ENCODE data around the gene GUCA2B. TPM values are rescaled to one million over a fixed set of nuclear protein-coding genes. Genes with fewer than 3 reads are reported as not detected.

The GUCA2B gene
- total RNA-seq, 1 donor from 2014 or later: not detected

DNA sequence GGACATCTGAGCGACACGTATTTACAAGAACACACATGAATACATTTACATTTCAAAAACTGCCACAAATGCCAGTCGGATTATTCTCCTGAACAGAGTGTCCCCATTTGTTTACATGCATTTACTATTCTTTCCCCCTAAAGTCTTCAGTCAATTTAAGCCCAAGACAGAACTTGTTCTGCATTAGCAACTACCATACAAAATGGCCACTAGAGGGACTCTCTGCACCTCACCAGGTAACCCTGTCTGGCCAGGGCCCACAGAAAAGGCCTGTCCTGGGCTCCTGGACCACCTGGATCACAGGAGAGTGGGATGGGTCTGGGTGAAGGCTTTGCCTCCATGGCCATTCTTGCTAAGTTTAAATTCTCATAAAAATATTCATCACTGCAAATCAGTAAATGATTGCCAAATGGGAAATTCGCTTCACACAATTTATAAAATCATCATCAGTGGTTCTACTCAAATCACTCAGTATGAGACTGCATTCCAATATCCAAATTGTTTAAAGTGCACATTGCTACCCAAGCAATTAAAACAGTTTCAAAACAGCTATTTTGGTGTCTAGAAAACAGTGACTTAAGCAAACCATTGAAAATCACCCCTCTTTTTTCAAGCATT, 23.8 kb downstream of the GUCA2B start:
- no peaks in the 10 kb centered on the region for H3K9me3 Mint-ChIP-seq (ENCODE audit: unreplicated experiment)
- DNase-seq (ENCODE audit: low read depth) (peak; percentile 35), FAIRE-seq (no peak)
- Histone ChIP-seq H3K4me3 (ENCODE audit: insufficient read depth, low read depth, low read length) (no peak overlapping the region), H2AFZ (ENCODE audit: low read depth, low read length) (no peak overlapping the region), H3K79me2 (ENCODE audit: insufficient read depth, low read length) (no peaks in the 10 kb centered on the region), H3K9ac (ENCODE audit: low read length) (no peak overlapping the region), H3K9me3 (ENCODE audit: insufficient read depth, low read depth, low read length) (no peaks in the 10 kb centered on the region), H3K4me2 (ENCODE audit: low read length) (peak overlapping the region; percentile 8), H3K36me3 (ENCODE audit: insufficient read depth, low read length) (peaks cover 3% of the 10 kb centered on the region), H4K20me1 (ENCODE audit: insufficient read depth, low read length) (peaks cover 28% of the 10 kb centered on the region), H3K27me3 (ENCODE audit: insufficient read depth, low read length) (no peaks in the 10 kb centered on the region), H3K27ac (ENCODE audit: low read depth, low read length) (no peak overlapping the region), H3K4me1 (ENCODE audit: insufficient read depth, low read length) (peaks cover 22% of the 10 kb centered on the region)
- H3K36me3 Mint-ChIP-seq (ENCODE audit: low read depth, unreplicated experiment): peaks cover 8% of the 10 kb centered on the region
- H3K27ac Mint-ChIP-seq (ENCODE audit: unreplicated experiment): no peak overlapping the region
- no peak overlapping the region for H3K4me3 Mint-ChIP-seq (ENCODE audit: unreplicated experiment)
- no peaks in the 10 kb centered on the region for H3K27me3 Mint-ChIP-seq (ENCODE audit: low read depth, unreplicated experiment)
- TF ChIP-seq, protein P1, sequence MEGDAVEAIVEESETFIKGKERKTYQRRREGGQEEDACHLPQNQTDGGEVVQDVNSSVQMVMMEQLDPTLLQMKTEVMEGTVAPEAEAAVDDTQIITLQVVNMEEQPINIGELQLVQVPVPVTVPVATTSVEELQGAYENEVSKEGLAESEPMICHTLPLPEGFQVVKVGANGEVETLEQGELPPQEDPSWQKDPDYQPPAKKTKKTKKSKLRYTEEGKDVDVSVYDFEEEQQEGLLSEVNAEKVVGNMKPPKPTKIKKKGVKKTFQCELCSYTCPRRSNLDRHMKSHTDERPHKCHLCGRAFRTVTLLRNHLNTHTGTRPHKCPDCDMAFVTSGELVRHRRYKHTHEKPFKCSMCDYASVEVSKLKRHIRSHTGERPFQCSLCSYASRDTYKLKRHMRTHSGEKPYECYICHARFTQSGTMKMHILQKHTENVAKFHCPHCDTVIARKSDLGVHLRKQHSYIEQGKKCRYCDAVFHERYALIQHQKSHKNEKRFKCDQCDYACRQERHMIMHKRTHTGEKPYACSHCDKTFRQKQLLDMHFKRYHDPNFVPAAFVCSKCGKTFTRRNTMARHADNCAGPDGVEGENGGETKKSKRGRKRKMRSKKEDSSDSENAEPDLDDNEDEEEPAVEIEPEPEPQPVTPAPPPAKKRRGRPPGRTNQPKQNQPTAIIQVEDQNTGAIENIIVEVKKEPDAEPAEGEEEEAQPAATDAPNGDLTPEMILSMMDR (IDR thresholded peaks at IDR 0.05; ENCODE audit: insufficient read depth, low read depth, low read length): peak; percentile 81
- no peak for TF ChIP-seq EZH2 (IDR thresholded peaks at IDR 0.05; ENCODE audit: insufficient read depth, low read length)
- H3K4me1 Mint-ChIP-seq (ENCODE audit: low read depth, unreplicated experiment): peaks cover 12% of the 10 kb centered on the region

DNA sequence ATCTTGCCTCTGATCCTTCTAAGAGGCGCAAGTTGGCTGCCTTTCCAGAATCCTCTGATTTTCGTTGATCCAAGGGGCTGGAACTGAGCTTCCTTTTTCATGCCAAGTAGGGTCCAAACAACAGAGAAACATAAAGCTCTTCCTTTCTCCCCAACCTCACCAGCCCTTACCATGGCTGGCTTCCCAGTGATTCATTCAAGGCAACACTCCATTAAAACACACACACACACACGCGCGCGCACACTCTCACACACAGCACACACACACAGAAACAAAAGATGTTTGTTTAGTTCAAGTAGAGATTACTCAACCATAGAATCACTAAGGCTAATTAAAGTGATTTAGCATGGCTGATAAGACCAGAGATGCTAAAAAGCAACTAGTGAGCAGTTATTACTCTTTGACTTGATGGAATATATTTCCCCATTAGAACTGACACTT, 24.4 kb downstream of the GUCA2B start:
- Histone ChIP-seq H3K4me3 (ENCODE audit: insufficient read depth, low read depth, low read length) (no peak overlapping the region), H3K4me2 (ENCODE audit: low read length) (peak overlapping the region; percentile 8), H3K27ac (ENCODE audit: low read depth, low read length) (peak overlapping the region; percentile 12), H3K79me2 (ENCODE audit: insufficient read depth, low read length) (no peaks in the 10 kb centered on the region), H3K4me1 (ENCODE audit: insufficient read depth, low read length) (peaks cover 22% of the 10 kb centered on the region), H3K9ac (ENCODE audit: low read length) (no peak overlapping the region), H3K27me3 (ENCODE audit: insufficient read depth, low read length) (no peaks in the 10 kb centered on the region), H3K36me3 (ENCODE audit: insufficient read depth, low read length) (peaks cover 3% of the 10 kb centered on the region), H3K9me3 (ENCODE audit: insufficient read depth, low read depth, low read length) (no peaks in the 10 kb centered on the region), H4K20me1 (ENCODE audit: insufficient read depth, low read length) (peaks cover 28% of the 10 kb centered on the region), H2AFZ (ENCODE audit: low read depth, low read length) (no peak overlapping the region)
- TF ChIP-seq, protein P1 (IDR thresholded peaks at IDR 0.05; ENCODE audit: insufficient read depth, low read depth, low read length): no peak
- no peak for TF ChIP-seq EZH2 (IDR thresholded peaks at IDR 0.05; ENCODE audit: insufficient read depth, low read length)
- H3K4me3 Mint-ChIP-seq (ENCODE audit: unreplicated experiment): no peak overlapping the region
- H3K9me3 Mint-ChIP-seq (ENCODE audit: unreplicated experiment): no peaks in the 10 kb centered on the region
- H3K36me3 Mint-ChIP-seq (ENCODE audit: low read depth, unreplicated experiment): peaks cover 8% of the 10 kb centered on the region
- no peaks in the 10 kb centered on the region for H3K27me3 Mint-ChIP-seq (ENCODE audit: low read depth, unreplicated experiment)
- H3K27ac Mint-ChIP-seq (ENCODE audit: unreplicated experiment): no peak overlapping the region
- FAIRE-seq (no peak), DNase-seq (ENCODE audit: low read depth) (peak; percentile 88)
- peaks cover 9% of the 10 kb centered on the region for H3K4me1 Mint-ChIP-seq (ENCODE audit: low read depth, unreplicated experiment)

DNA sequence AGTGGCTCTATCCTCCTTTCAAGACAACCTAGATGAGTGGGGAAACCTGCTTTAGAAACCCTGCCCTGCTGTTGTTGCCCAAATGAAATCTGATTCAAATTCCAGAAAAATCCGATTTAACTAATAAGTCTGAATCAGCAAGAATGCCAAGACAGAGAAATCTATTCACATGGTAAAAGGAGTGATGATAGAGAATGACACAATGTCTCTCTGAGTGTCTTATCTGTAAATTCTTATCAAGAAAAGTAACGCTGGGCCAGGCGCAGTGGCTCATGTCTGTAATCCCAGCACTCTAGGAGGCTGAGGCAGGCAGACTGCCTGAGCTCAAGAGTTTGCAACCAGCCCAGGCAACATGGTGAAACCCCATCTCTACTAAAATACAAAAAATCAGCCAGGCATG, 25.0 kb downstream of the GUCA2B start:
- no peaks in the 10 kb centered on the region for H3K27me3 ChIP-seq (ENCODE audit: insufficient read depth, low read length)
- peaks cover 3% of the 10 kb centered on the region for H3K36me3 ChIP-seq (ENCODE audit: insufficient read depth, low read length)
- peak overlapping the region; percentile 12 for H3K27ac ChIP-seq (ENCODE audit: low read depth, low read length)
- H3K9ac ChIP-seq (ENCODE audit: low read length): no peak overlapping the region
- H3K79me2 ChIP-seq (ENCODE audit: insufficient read depth, low read length): no peaks in the 10 kb centered on the region
- no peak overlapping the region for H3K4me2 ChIP-seq (ENCODE audit: low read length)
- Mint-ChIP-seq H3K27ac (ENCODE audit: unreplicated experiment) (peak overlapping the region; percentile 28), H3K36me3 (ENCODE audit: low read depth, unreplicated experiment) (peaks cover 8% of the 10 kb centered on the region), H3K27me3 (ENCODE audit: low read depth, unreplicated experiment) (no peaks in the 10 kb centered on the region), H3K4me3 (ENCODE audit: unreplicated experiment) (no peak overlapping the region), H3K9me3 (ENCODE audit: unreplicated experiment) (no peaks in the 10 kb centered on the region), H3K4me1 (ENCODE audit: low read depth, unreplicated experiment) (peaks cover 9% of the 10 kb centered on the region)
- H4K20me1 ChIP-seq (ENCODE audit: insufficient read depth, low read length): peaks cover 23% of the 10 kb centered on the region
- peaks cover 22% of the 10 kb centered on the region for H3K4me1 ChIP-seq (ENCODE audit: insufficient read depth, low read length)
- H2AFZ ChIP-seq (ENCODE audit: low read depth, low read length): no peak overlapping the region
- H3K9me3 ChIP-seq (ENCODE audit: insufficient read depth, low read depth, low read length): no peaks in the 10 kb centered on the region
- no peak overlapping the region for H3K4me3 ChIP-seq (ENCODE audit: insufficient read depth, low read depth, low read length)
- FAIRE-seq: no peak
- no peak for TF ChIP-seq EZH2 (IDR thresholded peaks at IDR 0.05; ENCODE audit: insufficient read depth, low read length)
- TF ChIP-seq, protein P1 (IDR thresholded peaks at IDR 0.05; ENCODE audit: insufficient read depth, low read depth, low read length): no peak
- DNase-seq (ENCODE audit: low read depth): peak; percentile 43
